Left colon (tissue), 2 donors: Measurements from ENCODE around the gene AQR. TPM values are rescaled to one million over a fixed set of nuclear protein-coding genes. Genes with fewer than 3 reads are reported as not detected.

Source experiments
- ATAC-seq: fragments of 200-7000 bp; cut with Tn5 transposase; one replicate; pipeline ENCODE4 v1.9.1; 2020; ENCODE audit warnings: mild to moderate bottlenecking, moderate library complexity
- DNase-seq, 2 donors: peaks; one replicate each; pipeline ENCODE4 v3.0.0-alpha.2; 2020
- intact Hi-C, 2 donors: fragments of 100-400 bp; cut with DNase I in 1 of 2; cut with micrococcal nuclease in 1 of 2; formaldehyde crosslinking; loops; one replicate each; pipeline versions ENCODE4 v1.11.2 to v1.14.0; 2022; cut with DNase I, micrococcal nuclease
- total RNA-seq, 2 donors: library from RNA; stranded (reverse); fragmentation: NEBNext Ultra II Directional; extraction: Animal tissue kit (Norgen Biotek cat#: 25700); gene quantifications; one replicate each; pipeline ENCODE4 v1.2.1, GENCODE V29; 2021
- donor health status: DM: no; HTN: no; CAD: no.
- donor health status: DM: yes; HTN: yes; CAD: no.

The AQR gene
- total RNA-seq, 2 donors from 2014 or later = 22.7 to 24.3 TPM

- intact Hi-C loops = no loop called here
- ATAC-seq (no peak), DNase-seq (no peak)
Measured at GRCh38 chr15:34802371-34802770, 167.2 kb downstream of the AQR start.

Other genes starting within 250 kb of the AQR start
- gene GJD2, start 214.7 kb downstream of the AQR start, total RNA-seq = not detected
- gene ACTC1, start 174.2 kb downstream of the AQR start, total RNA-seq = under 1 TPM; 0.12 to 0.92 TPM
- 10 to 100 TPM; 20.1 to 20.5 TPM for gene ZNF770, start 18.5 kb upstream of the AQR start, total RNA-seq
- under 1 TPM in 1 of 2 donors, not detected in 1; 0.34 TPM for gene NANOGP8, start 115.6 kb upstream of the AQR start, total RNA-seq